Testis (tissue), 2 donors: Measurements from ENCODE around the gene ATP5F1E.

Experiments used
- POLR2A ChIP-seq: fragments of 450-650 bp; IDR thresholded peaks from one replicate; pipeline ENCODE4 v1.6.1; 2017; ENCODE audit warnings: antibody characterized with exemption, mild to moderate bottlenecking, moderate library complexity
- TF ChIP-seq, protein P1 (sequence below), 3 experiments: fragments of 450-650 bp in 2 of 3; fragments of 200-600 bp in 1 of 3; sonication (generic) in 1 of 3; IDR thresholded peaks; one replicate each; pipeline ENCODE4 v1.5.1; 2016 to 2019; ENCODE audit warnings: antibody characterized with exemption in 3 of 3, mild to moderate bottlenecking in 2 of 3, moderate library complexity in 1 of 3

DNA sequence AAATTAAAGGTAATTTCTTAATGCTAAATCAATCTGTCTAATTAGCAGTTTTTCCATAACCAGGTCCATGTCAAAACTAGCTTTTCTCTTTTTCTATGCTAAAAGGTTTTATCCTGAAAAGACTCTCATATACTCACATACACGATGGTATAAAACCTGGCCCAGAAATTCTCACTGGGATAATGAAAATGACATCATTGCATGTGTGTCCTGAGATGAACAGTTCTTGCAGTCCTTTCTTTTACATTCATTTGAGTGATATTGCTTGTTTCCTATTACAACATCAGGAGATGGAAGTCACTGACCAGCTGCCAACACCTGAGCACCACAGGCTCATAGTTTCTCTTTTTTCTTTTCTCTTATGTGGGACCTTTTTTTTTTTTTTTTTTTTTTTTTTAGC lies 18.3 kb upstream of the ATP5F1E start:
- TF ChIP-seq, protein P1, sequence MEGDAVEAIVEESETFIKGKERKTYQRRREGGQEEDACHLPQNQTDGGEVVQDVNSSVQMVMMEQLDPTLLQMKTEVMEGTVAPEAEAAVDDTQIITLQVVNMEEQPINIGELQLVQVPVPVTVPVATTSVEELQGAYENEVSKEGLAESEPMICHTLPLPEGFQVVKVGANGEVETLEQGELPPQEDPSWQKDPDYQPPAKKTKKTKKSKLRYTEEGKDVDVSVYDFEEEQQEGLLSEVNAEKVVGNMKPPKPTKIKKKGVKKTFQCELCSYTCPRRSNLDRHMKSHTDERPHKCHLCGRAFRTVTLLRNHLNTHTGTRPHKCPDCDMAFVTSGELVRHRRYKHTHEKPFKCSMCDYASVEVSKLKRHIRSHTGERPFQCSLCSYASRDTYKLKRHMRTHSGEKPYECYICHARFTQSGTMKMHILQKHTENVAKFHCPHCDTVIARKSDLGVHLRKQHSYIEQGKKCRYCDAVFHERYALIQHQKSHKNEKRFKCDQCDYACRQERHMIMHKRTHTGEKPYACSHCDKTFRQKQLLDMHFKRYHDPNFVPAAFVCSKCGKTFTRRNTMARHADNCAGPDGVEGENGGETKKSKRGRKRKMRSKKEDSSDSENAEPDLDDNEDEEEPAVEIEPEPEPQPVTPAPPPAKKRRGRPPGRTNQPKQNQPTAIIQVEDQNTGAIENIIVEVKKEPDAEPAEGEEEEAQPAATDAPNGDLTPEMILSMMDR (IDR thresholded peaks at IDR 0.05) = no peak
- no peak for TF ChIP-seq POLR2A
